H1 (cell line): ENCODE measurements around the gene PYGL. TPM values are rescaled to one million over a fixed set of nuclear protein-coding genes. Genes with fewer than 3 reads are reported as not detected.

Experiments
- CTCF ChIA-PET: fragments of 300-600 bp; sonication (Branson Sonifier 250); formaldehyde crosslinking; loops from one replicate; lab custom pipeline; 2021; ENCODE audit not compliant: partially characterized antibody; lab: Charles Lee
- POLR2A ChIA-PET: fragments of 300-600 bp; sonication (Branson Sonifier 250); formaldehyde crosslinking; loops from one replicate; lab custom pipeline; 2021; ENCODE audit warnings: inconsistent platforms; ENCODE audit not compliant: partially characterized antibody; lab: Charles Lee
- DNase-seq, 2 experiments: peaks; one replicate each; pipeline versions ENCODE4 v3.0.0 to v3.0.0-alpha.2; 2010 to 2022; ENCODE audit warnings: low spot score in 2 of 2, low read depth in 1 of 2, mixed read lengths in 1 of 2
- FAIRE-seq: peaks from 2 replicates; lab custom pipeline; 2011; peaks lifted over from hg19 to GRCh38; lab: Jason Lieb, UNC
- H2AFZ ChIP-seq: 2 replicates; pipeline ENCODE4 v1.8.1; 2012; ENCODE audit warnings: low read length, inconsistent platforms
- H2AK5ac ChIP-seq: 2 replicates; pipeline ENCODE4 v1.6.1; 2013; ENCODE audit warnings: low read depth, low read length
- H2BK120ac ChIP-seq: replicated peaks from 2 replicates; pipeline ENCODE3; 2013; ENCODE audit warnings: low read depth, low read length, inconsistent platforms
- H2BK12ac ChIP-seq: 2 replicates; pipeline ENCODE4 v1.6.1; 2013; ENCODE audit warnings: low read depth, low read length
- H2BK15ac ChIP-seq: 2 replicates; pipeline ENCODE4 v1.6.1; 2013; ENCODE audit warnings: low read length
- H2BK20ac ChIP-seq: 2 replicates; pipeline ENCODE4 v1.6.1; 2013; ENCODE audit warnings: low read length
- H2BK5ac ChIP-seq: 2 replicates; pipeline ENCODE4 v1.6.1; 2013; ENCODE audit warnings: low read depth, low read length
- H3K14ac ChIP-seq: 2 replicates; pipeline ENCODE4 v1.6.1; 2013; ENCODE audit warnings: inconsistent platforms; ENCODE audit not compliant: insufficient read length
- H3K18ac ChIP-seq: 2 replicates; pipeline ENCODE4 v1.6.1; 2013; ENCODE audit warnings: low read length; ENCODE audit errors: extremely low read depth
- H3K23ac ChIP-seq: 2 replicates; pipeline ENCODE4 v1.6.1; 2013; ENCODE audit warnings: inconsistent platforms; ENCODE audit not compliant: insufficient read length
- H3K23me2 ChIP-seq: 2 replicates; pipeline ENCODE4 v1.6.1; 2013; ENCODE audit warnings: low read depth, low read length
- H3K27ac ChIP-seq: 2 replicates; pipeline ENCODE4 v1.6.1; 2011; ENCODE audit warnings: low read depth, low read length, inconsistent platforms
- H3K27me3 ChIP-seq, 4 experiments: replicated peaks in 1 of 4; 1 replicate in 1 of 4; 2 replicates in 3 of 4; pipeline versions ENCODE4 v1.6.1 to v1.8.1; 2011 to 2013; ENCODE audit warnings: low read length in 3 of 4, mild to moderate bottlenecking in 3 of 4, inconsistent platforms in 2 of 4, mixed read lengths in 2 of 4, moderate library complexity in 1 of 4; ENCODE audit not compliant: control insufficient read depth in 3 of 4, insufficient read depth in 3 of 4; ENCODE audit errors: extremely low read depth in 1 of 4
- H3K36me3 ChIP-seq, 4 experiments: 2 replicates each; pipeline versions ENCODE4 v1.6.1 to v1.8.1; 2011 to 2013; ENCODE audit warnings: mild to moderate bottlenecking in 4 of 4, low read length in 3 of 4, moderate library complexity in 2 of 4, control low read depth in 1 of 4, inconsistent platforms in 1 of 4; ENCODE audit not compliant: insufficient read depth in 4 of 4, control insufficient read depth in 2 of 4
- H3K4ac ChIP-seq: replicated peaks from 2 replicates; pipeline ENCODE3; 2013; ENCODE audit warnings: low read length, low read depth, mixed read lengths, inconsistent platforms; ENCODE audit not compliant: insufficient read length
- H3K4me1 ChIP-seq, 4 experiments: replicated peaks in 1 of 4; 1 replicate in 1 of 4; 2 replicates in 3 of 4; pipeline versions ENCODE4 v1.6.1 to v1.8.1; 2011 to 2013; ENCODE audit warnings: low read length in 3 of 4, inconsistent platforms in 2 of 4, mixed read lengths in 1 of 4; ENCODE audit not compliant: insufficient read depth in 4 of 4, control insufficient read depth in 3 of 4
- H3K4me2 ChIP-seq, 2 experiments: 2 replicates each; pipeline versions ENCODE4 v1.6.1 to v1.8.1; 2011 to 2013; ENCODE audit warnings: low read depth in 2 of 2, low read length in 2 of 2, control low read depth in 1 of 2, inconsistent platforms in 1 of 2, mild to moderate bottlenecking in 1 of 2; ENCODE audit not compliant: insufficient read depth in 1 of 2
- H3K4me3 ChIP-seq, 4 experiments: fragments of 200-600, 300-600 bp in 1 of 4; sonication (generic), shearing (Covaris generic), sonication (Bioruptor Twin) in 1 of 4; 2 replicates each; pipeline versions ENCODE4 v1.5.1 to v1.8.1; 2011 to 2016; ENCODE audit warnings: low read length in 4 of 4, low read depth in 3 of 4, control low read depth in 2 of 4, inconsistent platforms in 2 of 4, mild to moderate bottlenecking in 2 of 4, mixed read lengths in 1 of 4, moderate library complexity in 1 of 4; ENCODE audit not compliant: insufficient read depth in 2 of 4; ENCODE audit errors: extremely low read depth in 1 of 4
- H3K56ac ChIP-seq: replicated peaks from 2 replicates; pipeline ENCODE3; 2013; ENCODE audit warnings: low read depth, mild to moderate bottlenecking, mixed read lengths, low read length, inconsistent platforms; ENCODE audit not compliant: insufficient read length
- H3K79me1 ChIP-seq: 2 replicates; pipeline ENCODE4 v1.6.1; 2013; ENCODE audit warnings: low read depth, low read length, control low read depth
- H3K79me2 ChIP-seq, 2 experiments: 2 replicates each; pipeline versions ENCODE4 v1.6.1 to v1.8.1; 2012 to 2013; ENCODE audit warnings: low read length in 2 of 2, mild to moderate bottlenecking in 2 of 2, inconsistent platforms in 1 of 2; ENCODE audit not compliant: insufficient read depth in 2 of 2, control insufficient read depth in 1 of 2
- H3K9ac ChIP-seq, 4 experiments: replicated peaks in 1 of 4; 1 replicate in 1 of 4; 2 replicates in 3 of 4; pipeline versions ENCODE4 v1.6.1 to v1.8.1; 2011 to 2013; ENCODE audit warnings: low read depth in 3 of 4, low read length in 3 of 4, control low read depth in 2 of 4, mild to moderate bottlenecking in 2 of 4, moderate library complexity in 2 of 4, inconsistent platforms in 1 of 4; ENCODE audit errors: extremely low read depth in 1 of 4
- H3K9me3 ChIP-seq, 2 experiments: 2 replicates each; pipeline versions ENCODE4 v1.6.1 to v1.8.1; 2012 to 2013; ENCODE audit warnings: mild to moderate bottlenecking in 2 of 2, moderate library complexity in 2 of 2, control low read depth in 1 of 2, inconsistent platforms in 1 of 2, low read depth in 1 of 2, low read length in 1 of 2, mixed read lengths in 1 of 2; ENCODE audit not compliant: insufficient read depth in 2 of 2
- H4K20me1 ChIP-seq, 2 experiments: replicated peaks in 1 of 2; 2 replicates each; pipeline versions ENCODE3 to v1.8.1; 2011 to 2013; ENCODE audit warnings: inconsistent platforms in 2 of 2, low read length in 2 of 2, mild to moderate bottlenecking in 1 of 2; ENCODE audit not compliant: insufficient read depth in 2 of 2, control insufficient read depth in 1 of 2
- H4K5ac ChIP-seq: 2 replicates; pipeline ENCODE4 v1.6.1; 2013; ENCODE audit warnings: low read length, low read depth, mixed read lengths, inconsistent platforms; ENCODE audit not compliant: insufficient read length
- H4K8ac ChIP-seq: 2 replicates; pipeline ENCODE4 v1.8.0; 2013; ENCODE audit warnings: mild to moderate bottlenecking, moderate library complexity, low read length, inconsistent platforms; ENCODE audit not compliant: insufficient read depth; ENCODE audit errors: extremely low read depth
- H4K91ac ChIP-seq: replicated peaks from 2 replicates; pipeline ENCODE3; 2013; ENCODE audit warnings: low read length, mixed read lengths, inconsistent platforms; ENCODE audit not compliant: insufficient read length
- CTCF ChIP-seq, 3 experiments: IDR thresholded peaks; 1 replicate in 2 of 3; 2 replicates in 1 of 3; pipeline versions ENCODE4 v1.5.1 to v1.6.1; 2011; ENCODE audit warnings: low read length in 3 of 3, mild to moderate bottlenecking in 3 of 3, inconsistent platforms in 2 of 3, low read depth in 1 of 3, moderate library complexity in 1 of 3; ENCODE audit not compliant: insufficient read depth in 1 of 3; ENCODE audit errors: control extremely low read depth in 1 of 3
- RAD21 ChIP-seq, 2 experiments: IDR thresholded peaks in 1 of 2; conservative IDR thresholded peaks in 1 of 2; 2 replicates each; pipeline ENCODE4 v1.6.1; 2011; ENCODE audit warnings: low read depth in 2 of 2, low read length in 2 of 2, improper control_type of control experiment in 1 of 2, inconsistent platforms in 1 of 2, mild to moderate bottlenecking in 1 of 2, moderate library complexity in 1 of 2
- TAF1 ChIP-seq: IDR thresholded peaks from 2 replicates; pipeline ENCODE4 v1.6.1; 2011; ENCODE audit warnings: mild to moderate bottlenecking, low read depth, low read length
- WGBS, 2 experiments: shearing (Covaris generic) in 1 of 2; methylation state at CpG; one replicate each; pipeline versions ENCODE4 v1.1.6 to v1.1.7; 2013 to 2015; ENCODE audit warnings: low lambda C conversion rate in 2 of 2, mixed read lengths in 2 of 2, inconsistent platforms in 1 of 2, low coverage in 1 of 2, missing lambda C conversion rate in 1 of 2; ENCODE audit not compliant: insufficient replicate concordance in 2 of 2, insufficient coverage in 1 of 2, insufficient read length in 1 of 2; ENCODE audit errors: extremely low coverage in 1 of 2, missing lambda C conversion rate in 1 of 2; 5-methylcytosine and 5-hydroxymethylcytosine counted together
- polyA plus RNA-seq, 7 experiments: library from polyadenylated mRNA; depleted of rRNA in 3 of 7; stranded (reverse) in 5 of 7; unstranded in 2 of 7; fragments of >200 nt in 5 of 7; fragments of 200-250 nt in 2 of 7; gene quantifications; 1 replicate in 5 of 7; 2 replicates in 1 of 7; 4 replicates in 1 of 7; pipeline versions ENCODE4 v1.2.1 to v1.2.3, GENCODE V29; 2011 to 2013; ENCODE audit warnings: missing spikeins in 2 of 7, mixed read lengths in 2 of 7
- total RNA-seq: library from RNA; stranded (reverse); fragmentation: NEBNext Ultra II Directional; extraction: Animal tissue kit (Norgen Biotek cat#: 25700); gene quantifications from 2 replicates; pipeline ENCODE4 v1.2.1, GENCODE V29; 2021

The PYGL gene
- total and polyA plus RNA-seq, 2 of the 8 experiments (the other 6 are each of a cell fraction or from before 2014, with no cell fraction given) = 26.1 to 50.5 TPM

GRCh38 chr14:50860478-50861086 lies 83.7 kb downstream of the PYGL start:
- H2AK5ac ChIP-seq = no peak overlapping the region
- H3K4me3 ChIP-seq = peak overlapping the region in 1 of 4 experiments; percentile 37; a peak in 1 of 8 replicates
- no peaks in the 10 kb centered on the region for H3K23me2 ChIP-seq
- H3K4ac ChIP-seq = no peak overlapping the region
- DNase-seq (peak; percentile 61 to 94), FAIRE-seq (no peak)
- ChIA-PET CTCF (interaction anchor here (0.5 to 7.3 kb wide), 40 partner anchors 9 to 1864 kb away, joined by 3 to 58 read pairs (median 4); partner anchors contain the start of genes ABHD12B, NIN and SAV1), POLR2A (interaction anchor here (0.6 to 1.3 kb wide), 4 partner anchors 11 to 985 kb away, joined by 3 to 5 read pairs (median 3); partner anchors contain the start of gene ABHD12B)
- no peak overlapping the region for H3K4me2 ChIP-seq
- H2BK120ac ChIP-seq = no peak overlapping the region
- no peaks in the 10 kb centered on the region for H3K9me3 ChIP-seq
- peak overlapping the region; percentile 97 for H2AFZ ChIP-seq
- no peak overlapping the region for H3K18ac ChIP-seq
- WGBS, 2 experiments = 18% methylated on average over 6 of the region's 6 CpGs; no CpG with 5 or more reads in 1 of the 2 experiments
- H3K56ac ChIP-seq = no peak overlapping the region
- H2BK20ac ChIP-seq = no peak overlapping the region
- H3K79me2 ChIP-seq = no peaks in the 10 kb centered on the region
- no peak overlapping the region for H3K27ac ChIP-seq
- peaks cover 0 to 8% (median 5%) of the 10 kb centered on the region in 4 experiments; a peak in 4 of 7 replicates for H3K4me1 ChIP-seq
- no peak overlapping the region for H3K14ac ChIP-seq
- no peaks in the 10 kb centered on the region for H3K79me1 ChIP-seq
- no peak overlapping the region for H4K5ac ChIP-seq
- H4K20me1 ChIP-seq = no peaks in the 10 kb centered on the region
- H2BK15ac ChIP-seq = no peak overlapping the region
- no peaks in the 10 kb centered on the region for H3K36me3 ChIP-seq
- H3K9ac ChIP-seq = no peak overlapping the region
- H4K91ac ChIP-seq = no peak overlapping the region
- H3K23ac ChIP-seq = no peak overlapping the region
- no peak overlapping the region for H2BK12ac ChIP-seq
- no peak overlapping the region for H4K8ac ChIP-seq
- H2BK5ac ChIP-seq = no peak overlapping the region
- no peaks in the 10 kb centered on the region for H3K27me3 ChIP-seq
- peak; percentile 64 to 80 for TF ChIP-seq RAD21 (IDR thresholded peaks at IDR 0.05 in 1 of 2, conservative IDR thresholded peaks at IDR 0.05 in 1 of 2; ENCODE audit: low read depth in 2 of 2, low read length in 2 of 2)
- 0 out of 2 replicates have a peak, but pooled peaks have one; percentile 32 for TF ChIP-seq TAF1
- TF ChIP-seq CTCF (IDR thresholded peaks at IDR 0.05; ENCODE audit: control extremely low read depth in 1 of 3, insufficient read depth in 1 of 3, low read depth in 1 of 3, low read length in 3 of 3) = peak; percentile 50 to 57 (median 54)
